Endothelial cell of umbilical vein (primary cell): ENCODE measurements around the gene LY6G6C. TPM values are rescaled to one million over a fixed set of nuclear protein-coding genes. Genes with fewer than 3 reads are reported as not detected.

Experiments
- Bru-seq: library from RNA; stranded (reverse); fragments of 400-500 nt; gene quantifications from one replicate; lab custom pipeline; 2021; lab: Mats Ljungman, UMichigan
- BruChase-seq, 2 experiments: library from RNA; stranded (reverse); fragments of 400-500 nt; gene quantifications; one replicate each; lab custom pipeline; 2021; lab: Mats Ljungman, UMichigan
- BruUV-seq: library from RNA; stranded (reverse); fragments of 400-500 nt; replicated peaks from 2 replicates; lab custom pipeline; 2021; lab: Mats Ljungman, UMichigan
- CTCF ChIA-PET: fragments of 300-600, 350-600 bp; sonication (Branson Sonifier 250); formaldehyde crosslinking; loops from one replicate; lab custom pipeline; 2021; ENCODE audit warnings: antibody characterized with exemption, inconsistent platforms; lab: Charles Lee
- POLR2A ChIA-PET: fragments of 300-600, 350-600 bp; sonication (Branson Sonifier 250); formaldehyde crosslinking; loops from one replicate; lab custom pipeline; 2021; ENCODE audit warnings: antibody characterized with exemption, inconsistent platforms; lab: Charles Lee
- DNase-seq: peaks from one replicate; pipeline ENCODE4 v3.0.0-alpha.2; 2011; ENCODE audit warnings: low read depth, low spot score
- FAIRE-seq: peaks from 2 replicates; lab custom pipeline; 2011; peaks lifted over from hg19 to GRCh38; lab: Jason Lieb, UNC
- H2AFZ ChIP-seq: 2 replicates; pipeline ENCODE4 v1.6.0; 2012; ENCODE audit warnings: low read depth, low read length, control low read depth, inconsistent platforms
- H3K27ac ChIP-seq: 2 replicates; pipeline ENCODE4 v1.5.1; 2011; ENCODE audit warnings: low read depth, mild to moderate bottlenecking, control low read depth, low read length, moderate library complexity; ENCODE audit not compliant: insufficient read depth
- H3K27me3 ChIP-seq, 2 experiments: 2 replicates each; pipeline versions ENCODE4 v1.6.0 to v1.6.1; 2011; ENCODE audit warnings: low read length in 2 of 2, mixed read lengths in 1 of 2; ENCODE audit not compliant: control insufficient read depth in 2 of 2, insufficient read depth in 2 of 2
- H3K36me3 ChIP-seq, 2 experiments: 2 replicates in 1 of 2; 3 replicates in 1 of 2; pipeline ENCODE4 v1.5.1; 2011; ENCODE audit warnings: low read length in 2 of 2, mild to moderate bottlenecking in 1 of 2, moderate library complexity in 1 of 2; ENCODE audit not compliant: control insufficient read depth in 2 of 2, insufficient read depth in 2 of 2; ENCODE audit errors: extremely low read depth in 1 of 2
- H3K4me1 ChIP-seq: 3 replicates; pipeline ENCODE4 v1.5.1; 2011; ENCODE audit warnings: mild to moderate bottlenecking, low read length; ENCODE audit not compliant: control insufficient read depth, insufficient read depth; ENCODE audit errors: extremely low read depth
- H3K4me2 ChIP-seq: 2 replicates; pipeline ENCODE4 v1.6.1; 2011; ENCODE audit warnings: low read length, control low read depth, mixed read lengths; ENCODE audit not compliant: insufficient read depth
- H3K4me3 ChIP-seq, 3 experiments: fragments of 200-600 bp in 1 of 3; sonication (generic), shearing (Covaris generic) in 1 of 3; replicated peaks in 1 of 3; 2 replicates each; pipeline ENCODE4 v1.5.1; 2011 to 2016; ENCODE audit warnings: control low read depth in 3 of 3, low read length in 3 of 3, mild to moderate bottlenecking in 2 of 3, inconsistent platforms in 1 of 3, low read depth in 1 of 3, moderate library complexity in 1 of 3; ENCODE audit not compliant: insufficient read depth in 1 of 3
- H3K79me2 ChIP-seq: 2 replicates; pipeline ENCODE4 v1.6.0; 2012; ENCODE audit warnings: low read length, inconsistent platforms; ENCODE audit not compliant: control insufficient read depth, insufficient read depth
- H3K9ac ChIP-seq: replicated peaks from 2 replicates; pipeline ENCODE3; 2011; ENCODE audit warnings: low read length, control low read depth; ENCODE audit not compliant: insufficient read depth; ENCODE audit errors: extremely low read depth
- H3K9me1 ChIP-seq: replicated peaks from 3 replicates; pipeline ENCODE4 v1.6.0; 2011; ENCODE audit warnings: mild to moderate bottlenecking, low read length; ENCODE audit not compliant: control insufficient read depth, insufficient read depth; ENCODE audit errors: extremely low read depth
- H3K9me3 ChIP-seq: replicated peaks from 2 replicates; pipeline ENCODE4 v1.5.1; 2012; ENCODE audit warnings: low read length, inconsistent platforms; ENCODE audit not compliant: control insufficient read depth, insufficient read depth
- H4K20me1 ChIP-seq: replicated peaks from 2 replicates; pipeline ENCODE3; 2011; ENCODE audit warnings: mild to moderate bottlenecking, low read length; ENCODE audit not compliant: control insufficient read depth, insufficient read depth; ENCODE audit errors: extremely low read depth
- EZH2 ChIP-seq: IDR thresholded peaks from 2 replicates; pipeline ENCODE4 v1.6.1; 2012; ENCODE audit warnings: borderline replicate concordance, low read depth, mild to moderate bottlenecking, moderate library complexity, low read length, inconsistent platforms; ENCODE audit not compliant: severe bottlenecking
- MYC ChIP-seq: IDR thresholded peaks from one replicate; pipeline ENCODE4 v1.6.1; 2011; ENCODE audit warnings: mild to moderate bottlenecking, low read depth, low read length
- POLR2AphosphoS5 ChIP-seq: IDR thresholded peaks from 2 replicates; pipeline ENCODE4 v1.6.1; 2012; ENCODE audit warnings: low read depth, mild to moderate bottlenecking, control low read depth, low read length, moderate library complexity; ENCODE audit not compliant: insufficient read depth
- dilution Hi-C: fragments of 300-500 bp; cut with MboI; formaldehyde crosslinking; loops from one replicate; pipeline ENCODE4 v1.15.0; 2019; ENCODE audit warnings: low sequenced_read_pairs; ENCODE audit not compliant: extremely low pct_ligation_motif_present
- intact Hi-C: fragments of 100-400 bp; cut with micrococcal nuclease; formaldehyde crosslinking; loops from one replicate; pipeline ENCODE4 v1.10.0; 2022
- long read RNA-seq: library from polyadenylated mRNA; stranded (forward); transcript quantifications from one replicate; pipeline ENCODE4 v2.0.0, GENCODE V29; 2021
- polyA minus RNA-seq, 3 experiments: library from RNA; depleted of rRNA, polyadenylated mRNA; stranded (reverse); fragments of >200 nt; gene quantifications; 1 replicate in 1 of 3; 2 replicates in 2 of 3; pipeline ENCODE4 v1.2.3, GENCODE V29; 2011
- polyA plus RNA-seq, 4 experiments: library from polyadenylated mRNA; depleted of rRNA in 3 of 4; stranded (reverse) in 3 of 4; unstranded in 1 of 4; fragments of >200 nt; gene quantifications; 2 replicates each; pipeline versions ENCODE4 v1.2.1 to v1.2.3, GENCODE V29; 2011 to 2012; ENCODE audit warnings: missing spikeins in 1 of 4
- total RNA-seq: library from RNA; stranded (reverse); gene quantifications from 2 replicates; pipeline ENCODE4 v1.2.3, GENCODE V29; 2021
- TF ChIP-seq, protein P1 (sequence below), 2 donors: IDR thresholded peaks; 1 replicate in 1 of 2; 2 replicates in 1 of 2; pipeline ENCODE4 v1.5.1; 2011; ENCODE audit warnings: low read length in 2 of 2, mild to moderate bottlenecking in 2 of 2, moderate library complexity in 2 of 2, control low read depth in 1 of 2, inconsistent platforms in 1 of 2, low read depth in 1 of 2; ENCODE audit not compliant: insufficient read depth in 1 of 2; ENCODE audit errors: extremely low read depth in 1 of 2
- TF ChIP-seq, protein P2 (sequence below): IDR thresholded peaks from 2 replicates; pipeline ENCODE4 v1.6.1; 2011; ENCODE audit not compliant: insufficient read depth, insufficient read length

The LY6G6C gene, protein sequence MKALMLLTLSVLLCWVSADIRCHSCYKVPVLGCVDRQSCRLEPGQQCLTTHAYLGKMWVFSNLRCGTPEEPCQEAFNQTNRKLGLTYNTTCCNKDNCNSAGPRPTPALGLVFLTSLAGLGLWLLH
- total RNA-seq (0.35 TPM in 1 of 2 replicates, not detected in the other), polyA plus RNA-seq (0.33 and 0.41 TPM in 2 replicates), polyA minus RNA-seq (not detected in 2 replicates), Bru-seq, nascent RNA (percentile 28 among the genes with signal in this experiment), BruChase-seq, experiment 1, labeled RNA remaining after a 6-hour chase (percentile 51 among the genes with signal in this experiment), BruChase-seq, experiment 2, labeled RNA remaining after a 2-hour chase (percentile 35 among the genes with signal in this experiment)
- 0.14 TPM in 1 of 2 replicates, not detected in the other for polyA plus RNA-seq (2011; cell fraction: cytosol; rRNA removed)
- polyA plus RNA-seq (2011; cell fraction: nucleus; rRNA removed), result 1.6 and 1.8 TPM in 2 replicates
- polyA plus RNA-seq (2012), result 0.19 TPM in 1 of 2 replicates, not detected in the other
- not detected for polyA minus RNA-seq (2011; cell fraction: cytosol; rRNA and poly(A)+ RNA removed)
- 0.67 TPM in 2 replicates for polyA minus RNA-seq (2011; cell fraction: nucleus; rRNA and poly(A)+ RNA removed)
- long read RNA-seq, result 0 reads

- Histone ChIP-seq H3K9me1 (no peaks in the 10 kb centered on the region), H3K79me2 (no peaks in the 10 kb centered on the region), H4K20me1 (no peaks in the 10 kb centered on the region), H3K4me1 (peaks cover 9% of the 10 kb centered on the region), H3K4me3 (no peak within 1 kb of the TSS), H3K36me3 (peaks cover 0 to 4% of the 10 kb centered on the region in 2 experiments), H3K4me2 (no peak within 1 kb of the TSS), H3K27me3 (peaks cover 0 to 2% of the 10 kb centered on the region in 2 experiments), H2AFZ (no peak within 1 kb of the TSS), H3K27ac (no peak within 1 kb of the TSS), H3K9ac (no peak within 1 kb of the TSS), H3K9me3 (no peaks in the 10 kb centered on the region)
- BruUV-seq, result no TSS peak
- ChIA-PET POLR2A (interaction anchor here (0.5 to 1.0 kb wide), 2 partner anchors 27 to 106 kb away, joined by 3 to 6 read pairs; partner anchors contain the start of gene HSPA1B), CTCF (no interaction called here)
- dilution Hi-C loops (no loop called here), intact Hi-C loops (no loop called here)
- FAIRE-seq (no peak), DNase-seq (no peak)
- TF ChIP-seq EZH2, result no peak
- no peak for TF ChIP-seq POLR2AphosphoS5
- TF ChIP-seq, protein P1, sequence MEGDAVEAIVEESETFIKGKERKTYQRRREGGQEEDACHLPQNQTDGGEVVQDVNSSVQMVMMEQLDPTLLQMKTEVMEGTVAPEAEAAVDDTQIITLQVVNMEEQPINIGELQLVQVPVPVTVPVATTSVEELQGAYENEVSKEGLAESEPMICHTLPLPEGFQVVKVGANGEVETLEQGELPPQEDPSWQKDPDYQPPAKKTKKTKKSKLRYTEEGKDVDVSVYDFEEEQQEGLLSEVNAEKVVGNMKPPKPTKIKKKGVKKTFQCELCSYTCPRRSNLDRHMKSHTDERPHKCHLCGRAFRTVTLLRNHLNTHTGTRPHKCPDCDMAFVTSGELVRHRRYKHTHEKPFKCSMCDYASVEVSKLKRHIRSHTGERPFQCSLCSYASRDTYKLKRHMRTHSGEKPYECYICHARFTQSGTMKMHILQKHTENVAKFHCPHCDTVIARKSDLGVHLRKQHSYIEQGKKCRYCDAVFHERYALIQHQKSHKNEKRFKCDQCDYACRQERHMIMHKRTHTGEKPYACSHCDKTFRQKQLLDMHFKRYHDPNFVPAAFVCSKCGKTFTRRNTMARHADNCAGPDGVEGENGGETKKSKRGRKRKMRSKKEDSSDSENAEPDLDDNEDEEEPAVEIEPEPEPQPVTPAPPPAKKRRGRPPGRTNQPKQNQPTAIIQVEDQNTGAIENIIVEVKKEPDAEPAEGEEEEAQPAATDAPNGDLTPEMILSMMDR (IDR thresholded peaks at IDR 0.05; ENCODE audit: extremely low read depth in 1 of 2, insufficient read depth in 1 of 2, low read depth in 1 of 2, low read length in 2 of 2), result no peak
- TF ChIP-seq, protein P2, sequence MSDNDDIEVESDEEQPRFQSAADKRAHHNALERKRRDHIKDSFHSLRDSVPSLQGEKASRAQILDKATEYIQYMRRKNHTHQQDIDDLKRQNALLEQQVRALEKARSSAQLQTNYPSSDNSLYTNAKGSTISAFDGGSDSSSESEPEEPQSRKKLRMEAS, result no peak
- TF ChIP-seq MYC, result no peak
These were observed at the start of gene LY6G6C for GRCh38 chr6:31721351-31722020. Gene LY6G6C (minus strand): TSS chr6:31721746. CDS start chr6:31721679, 67 bp downstream.
